Stimulated activated CD8-positive, alpha-beta memory T cell treated with anti-CD3 and anti-CD28 coated beads, Interleukin-7, amount 100 ng/mL, for 48 hours (primary cell): ENCODE measurements around the gene TUBB4A.

Experiments used
- DNase-seq, 2 donors: peaks; one replicate each; pipeline ENCODE4 v3.0.0-alpha.2; 2020; ENCODE audit warnings: low read depth in 1 of 2; ENCODE audit errors: extremely low read depth in 1 of 2

TUBB4A gene

GRCh38 chr19:6472713-6473112 is 29.4 kb downstream of the TUBB4A start:
- no peak for DNase-seq

- DNase-seq: no peak
Observed at GRCh38 chr19:6471076-6471475, 31.0 kb downstream of the TUBB4A start.

GRCh38 chr19:6470173-6470572 is 31.9 kb downstream of the TUBB4A start:
- DNase-seq: no peak

GRCh38 chr19:6467384-6467783 is 34.7 kb downstream of the TUBB4A start:
- no peak for DNase-seq

GRCh38 chr19:6466526-6467248 is 35.4 kb downstream of the TUBB4A start:
- DNase-seq: no peak

GRCh38 chr19:6465663-6466062 is 36.4 kb downstream of the TUBB4A start:
- no peak for DNase-seq

GRCh38 chr19:6465006-6465405 is 37.1 kb downstream of the TUBB4A start:
- no peak for DNase-seq

GRCh38 chr19:6464070-6464873 is 37.8 kb downstream of the TUBB4A start, which contains the start of gene CRB3:
CRB3 (plus strand) TSS chr19:6464271; CDS start chr19:6464702, 431 bp downstream.
- no peak for DNase-seq

- peak; percentile 92 to 96 for DNase-seq
Observed at GRCh38 chr19:6460099-6460884, 41.8 kb downstream of the TUBB4A start.

- no peak for DNase-seq
Observed at GRCh38 chr19:6459262-6460098, 42.6 kb downstream of the TUBB4A start, which contains the start of gene SLC25A23. SLC25A23 (minus strand) TSS chr19:6459792; CDS start chr19:6459628, 164 bp downstream.

- no peak for DNase-seq
Observed at GRCh38 chr19:6458695-6459261, 43.3 kb downstream of the TUBB4A start.

- no peak for DNase-seq
Observed at GRCh38 chr19:6457958-6458694, 44.0 kb downstream of the TUBB4A start.

- DNase-seq: no peak
Observed at GRCh38 chr19:6455924-6456323, 46.2 kb downstream of the TUBB4A start.

GRCh38 chr19:6453951-6454565 is 48.1 kb downstream of the TUBB4A start:
- no peak for DNase-seq

- DNase-seq: no peak
Observed at GRCh38 chr19:6452899-6453298, 49.2 kb downstream of the TUBB4A start.

GRCh38 chr19:6452223-6452614 is 49.9 kb downstream of the TUBB4A start:
- no peak for DNase-seq

- no peak for DNase-seq
Observed at GRCh38 chr19:6451583-6452222, 50.4 kb downstream of the TUBB4A start.

- DNase-seq: no peak
Observed at GRCh38 chr19:6450166-6450565, 51.9 kb downstream of the TUBB4A start.
